NB4 (cell line): ENCODE data around the gene RPL10A.

Experiments used
- CTCF ChIP-seq: IDR thresholded peaks from one replicate; pipeline ENCODE4 v1.5.1; 2012; ENCODE audit warnings: low read depth, low read length
- POLR2A ChIP-seq: IDR thresholded peaks from 2 replicates; pipeline ENCODE4 v1.6.1; 2011; ENCODE audit warnings: mild to moderate bottlenecking; ENCODE audit not compliant: insufficient read length; ENCODE audit errors: extremely low read depth

GRCh38 chr6:35461270-35461669 lies 6.9 kb upstream of the RPL10A start:
- TF ChIP-seq CTCF (no peak), POLR2A (no peak)
